OCI-LY7 (cell line): Measurements from ENCODE around the gene WWOX. TPM values are rescaled to one million over a fixed set of nuclear protein-coding genes. Genes with fewer than 3 reads are reported as not detected.

Experiments
- BruUV-seq: library from RNA; stranded (reverse); fragments of 400-500 nt; replicated peaks from 2 replicates; lab custom pipeline; 2021; lab: Mats Ljungman, UMichigan
- CTCF ChIA-PET: fragments of 300-600 bp; sonication (Branson Sonifier 250); formaldehyde crosslinking; loops from one replicate; lab custom pipeline; 2022; ENCODE audit warnings: antibody characterized with exemption; ENCODE audit not compliant: unreplicated experiment; lab: Charles Lee
- POLR2A ChIA-PET: fragments of 300-600 bp; sonication (Branson Sonifier 250); formaldehyde crosslinking; loops from one replicate; lab custom pipeline; 2022; ENCODE audit warnings: antibody characterized with exemption; lab: Charles Lee
- DNase-seq: peaks from one replicate; pipeline ENCODE4 v3.0.0-alpha.2; 2015; ENCODE audit warnings: low spot score
- H2AFZ ChIP-seq: fragments of 200-600 bp; sonication (generic), shearing (Covaris generic); 2 replicates; pipeline ENCODE4 v1.6.1; 2014; ENCODE audit warnings: mild to moderate bottlenecking, antibody characterized with exemption, low read length, moderate library complexity
- H3K27ac ChIP-seq: fragments of 200-600 bp; sonication (generic); 2 replicates; pipeline ENCODE4 v1.5.1; 2014; ENCODE audit warnings: mixed run types, low read depth, mild to moderate bottlenecking, moderate library complexity, low read length, inconsistent platforms; ENCODE audit not compliant: poor library complexity, severe bottlenecking
- H3K36me3 ChIP-seq: fragments of 200-600 bp; sonication (generic); 2 replicates; pipeline ENCODE4 v1.6.1; 2014; ENCODE audit warnings: mild to moderate bottlenecking, antibody characterized with exemption, low read length, moderate library complexity, mixed read lengths; ENCODE audit not compliant: insufficient read depth
- H3K4me1 ChIP-seq: fragments of 200-600 bp; sonication (generic); 2 replicates; pipeline ENCODE4 v1.5.1; 2014; ENCODE audit warnings: mild to moderate bottlenecking, low read length; ENCODE audit not compliant: insufficient read depth, poor library complexity, severe bottlenecking
- H3K4me2 ChIP-seq: fragments of 200-600 bp; sonication (generic); 2 replicates; pipeline ENCODE4 v1.6.1; 2014; ENCODE audit warnings: mild to moderate bottlenecking, low read length
- H3K4me3 ChIP-seq: fragments of 200-600 bp; sonication (generic); 2 replicates; pipeline ENCODE4 v1.5.1; 2014; ENCODE audit warnings: mild to moderate bottlenecking, low read depth, low read length; ENCODE audit not compliant: poor library complexity, severe bottlenecking
- H3K79me2 ChIP-seq: fragments of 200-600 bp; sonication (generic); 2 replicates; pipeline ENCODE4 v1.6.1; 2016; ENCODE audit warnings: low read depth, mild to moderate bottlenecking, low read length, moderate library complexity, mixed read lengths; ENCODE audit not compliant: insufficient read depth
- H3K9me2 ChIP-seq: fragments of 200-600 bp; sonication (generic); 2 replicates; pipeline ENCODE4 v1.6.1; 2016; ENCODE audit warnings: mild to moderate bottlenecking, low read length, mixed read lengths; ENCODE audit not compliant: insufficient read depth
- H3K9me3 ChIP-seq: fragments of 200-600 bp; sonication (generic); 2 replicates; pipeline ENCODE4 v1.6.1; 2014; ENCODE audit warnings: mild to moderate bottlenecking, mixed run types, low read length, mixed read lengths
- H4K20me1 ChIP-seq: fragments of 200-600 bp; sonication (generic); 2 replicates; pipeline ENCODE4 v1.6.1; 2014; ENCODE audit warnings: mild to moderate bottlenecking, antibody characterized with exemption, low read length, moderate library complexity, mixed read lengths; ENCODE audit not compliant: insufficient read depth
- CTCF ChIP-seq: fragments of 200-600 bp; sonication (generic); conservative IDR thresholded peaks from 2 replicates; pipeline ENCODE4 v1.5.1; 2014; ENCODE audit warnings: mild to moderate bottlenecking, antibody characterized with exemption, low read length, moderate library complexity, mixed read lengths
- EZH2phosphoT487 ChIP-seq: fragments of 200-600 bp; sonication (generic); IDR thresholded peaks from 2 replicates; pipeline ENCODE4 v1.6.1; 2018; ENCODE audit warnings: low read depth, borderline replicate concordance, mild to moderate bottlenecking, mixed run types, antibody characterized with exemption, low read length, moderate library complexity, mixed read lengths
- intact Hi-C: fragments of 100-400 bp; cut with micrococcal nuclease; formaldehyde crosslinking; loops from one replicate; pipeline ENCODE4 v1.10.0; 2022; ENCODE audit not compliant: unreplicated experiment
- total RNA-seq, 2 experiments: library from RNA; depleted of rRNA in 1 of 2; stranded (reverse); fragments of >200 nt in 1 of 2; shearing (Covaris generic) in 1 of 2; gene quantifications; 2 replicates each; pipeline ENCODE4 v1.2.3, GENCODE V29; 2014 to 2022

WWOX gene
- total RNA-seq, 2 experiments from 2014 or later = 40.2 to 47.6 TPM

- H3K27ac ChIP-seq = no peak overlapping the region
- H3K4me2 ChIP-seq = no peak overlapping the region
- H3K4me1 ChIP-seq = no peaks in the 10 kb centered on the region
- H2AFZ ChIP-seq = no peak overlapping the region
- no TSS peak for BruUV-seq
- H3K9me3 ChIP-seq = no peaks in the 10 kb centered on the region
- no peaks in the 10 kb centered on the region for H4K20me1 ChIP-seq
- no peaks in the 10 kb centered on the region for H3K9me2 ChIP-seq
- intact Hi-C loops = no loop called here
- DNase-seq = no peak
- CTCF ChIA-PET = no interaction called here
- H3K79me2 ChIP-seq = no peaks in the 10 kb centered on the region
- no peak overlapping the region for H3K4me3 ChIP-seq
- POLR2A ChIA-PET = no interaction called here
- no peak for TF ChIP-seq CTCF
- no peak for TF ChIP-seq EZH2phosphoT487
- no peaks in the 10 kb centered on the region for H3K36me3 ChIP-seq
Measured at GRCh38 chr16:78483124-78483992, 383.9 kb downstream of the WWOX start.

GRCh38 chr16:78484509-78485058, 385.1 kb downstream of the WWOX start:
- intact Hi-C loops = no loop called here
- TF ChIP-seq CTCF (no peak), EZH2phosphoT487 (no peak)
- Histone ChIP-seq H3K4me2 (no peak overlapping the region), H3K9me3 (no peaks in the 10 kb centered on the region), H3K27ac (no peak overlapping the region), H3K9me2 (no peaks in the 10 kb centered on the region), H2AFZ (no peak overlapping the region), H4K20me1 (no peaks in the 10 kb centered on the region), H3K4me3 (no peak overlapping the region), H3K4me1 (no peaks in the 10 kb centered on the region), H3K79me2 (no peaks in the 10 kb centered on the region), H3K36me3 (no peaks in the 10 kb centered on the region)
- no peak for DNase-seq
- no TSS peak for BruUV-seq
- CTCF ChIA-PET = no interaction called here
- POLR2A ChIA-PET = interaction anchor here (0.6 kb wide), 1 partner anchor 986 kb away, joined by 3 read pairs; no protein-coding TSS in a partner anchor
